ENCODE measurements around the gene PHACTR2.
"Not testable (repeated sequence)": the region's sequence is repeated elsewhere in the genome, so short reads cannot be mapped to it uniquely, and the experiment has no call there.

PHACTR2 gene

DNA sequence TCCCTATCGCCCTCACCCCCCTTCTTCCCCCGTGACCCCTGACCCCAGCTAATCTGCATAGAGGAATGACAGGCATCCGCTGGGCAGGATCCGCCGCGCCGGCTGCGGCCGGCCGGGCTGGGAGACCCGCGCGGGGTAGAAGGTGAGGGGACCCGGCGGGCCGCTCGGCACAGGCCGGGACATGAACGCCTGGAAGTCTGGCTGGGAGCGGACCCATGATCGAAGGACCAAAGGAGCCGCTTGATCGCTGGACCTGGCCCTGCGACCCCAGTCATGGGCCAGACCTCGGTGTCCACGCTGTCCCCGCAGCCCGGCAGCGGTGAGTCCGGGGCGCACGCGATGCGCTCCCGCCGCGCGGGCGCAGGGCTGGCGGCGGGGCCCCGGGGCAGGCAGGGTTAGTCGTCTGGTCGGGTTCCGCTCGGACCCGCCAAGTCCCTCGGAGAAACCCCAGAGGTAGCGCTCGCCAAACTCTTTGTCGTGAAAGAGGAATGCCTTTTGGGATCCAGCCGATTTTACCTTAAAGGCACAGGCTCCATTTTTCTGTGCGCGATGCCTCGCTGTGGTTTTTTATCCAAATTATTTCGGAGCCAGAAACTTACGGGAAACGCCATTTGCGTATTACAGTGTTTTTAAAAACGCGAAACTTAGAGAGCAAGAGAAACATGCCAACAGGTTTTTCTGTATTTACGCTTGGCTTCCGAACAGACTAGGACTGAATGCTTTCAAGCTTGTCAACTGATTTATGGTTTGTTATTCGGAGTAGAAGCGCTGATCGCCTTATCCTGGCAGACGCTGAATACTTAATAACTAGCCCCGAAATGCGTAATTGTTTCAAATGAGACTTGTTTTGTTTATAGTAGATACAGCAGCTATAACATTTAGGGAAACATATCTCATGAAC lies at the start of gene PHACTR2:
TSS of gene PHACTR2 (plus strand) at position 75 of the 901 bp plus-strand sequence. CDS start at position 274, 199 bp downstream.
- H3K27ac ChIP-seq (ENCODE audit: low read depth in 2 of 2, low read length in 2 of 2), result peak within 1 kb of the TSS; percentile 77 to 81
- peak within 1 kb of the TSS; percentile 38 to 78 for H3K9ac ChIP-seq (ENCODE audit: low read depth in 1 of 2, low read length in 2 of 2)
- no peaks in the 10 kb centered on the region for H3K27me3 ChIP-seq (ENCODE audit: control insufficient read depth in 2 of 2, insufficient read depth in 2 of 2, low read length in 2 of 2)
- H3K9me3 ChIP-seq (ENCODE audit: control insufficient read depth in 2 of 2, low read length in 2 of 2), result peaks cover 0 to 4% of the 10 kb centered on the region in 2 donors
- peak within 1 kb of the TSS; percentile 71 to 77 for H3K4me3 ChIP-seq (ENCODE audit: low read length in 2 of 2)
- no peaks in the 10 kb centered on the region for H3K36me3 ChIP-seq (ENCODE audit: control insufficient read depth in 2 of 2, insufficient read depth in 2 of 2, low read length in 2 of 2)
- H3K4me1 ChIP-seq (ENCODE audit: control insufficient read depth in 2 of 2, insufficient read depth in 2 of 2, low read length in 2 of 2), result peaks cover 0 to 6% of the 10 kb centered on the region in 2 donors

DNA sequence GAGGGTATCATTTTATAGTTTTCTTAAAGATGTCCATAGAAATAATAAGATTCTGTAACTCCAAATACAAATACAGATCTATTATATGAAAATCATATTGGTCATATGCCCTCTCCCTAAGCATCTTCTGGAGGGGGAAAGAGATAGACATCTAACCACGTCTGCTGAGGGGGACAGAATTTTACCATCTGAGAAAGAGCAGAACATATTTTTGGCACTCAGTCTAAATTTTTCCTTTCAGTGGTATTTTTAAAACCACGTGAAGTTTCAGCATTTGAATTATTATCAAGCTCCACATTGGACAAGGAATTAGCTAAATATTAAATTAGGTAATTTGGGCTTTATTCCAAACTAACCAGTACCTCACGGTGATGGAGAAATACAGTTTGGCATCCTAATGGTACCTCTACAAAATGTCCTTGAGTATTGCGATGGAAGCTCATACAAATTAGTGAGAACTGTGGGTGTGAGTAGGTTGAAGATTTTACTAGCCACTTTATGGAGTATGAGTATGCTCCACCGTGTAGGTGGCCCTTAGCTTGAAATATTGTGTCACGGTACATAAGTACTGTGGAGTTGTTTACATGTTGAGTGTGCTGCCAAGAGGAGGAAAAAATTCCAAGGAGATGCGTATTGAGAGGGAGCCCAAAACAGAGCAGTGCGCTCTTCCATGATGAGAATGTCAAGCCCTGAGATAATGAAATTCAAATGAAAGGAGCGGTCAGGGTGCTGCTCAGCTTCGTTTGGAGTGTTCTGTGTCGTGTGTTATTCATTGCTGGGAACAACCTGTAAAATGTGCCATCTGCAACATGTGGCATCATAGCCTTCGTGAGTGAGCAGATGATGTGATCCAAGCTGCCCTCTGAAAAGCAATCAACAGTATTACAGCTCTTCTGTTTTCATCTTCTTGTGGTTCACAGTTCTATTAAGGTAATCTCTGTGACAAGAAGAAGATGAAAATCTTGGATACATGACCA lies 48.4 kb upstream of the PHACTR2 start:
- Histone ChIP-seq H3K36me3 (ENCODE audit: control insufficient read depth in 2 of 2, insufficient read depth in 2 of 2, low read length in 2 of 2) (no peaks in the 10 kb centered on the region), H3K27me3 (ENCODE audit: control insufficient read depth in 2 of 2, insufficient read depth in 2 of 2, low read length in 2 of 2) (no peaks in the 10 kb centered on the region), H3K4me3 (ENCODE audit: low read length in 2 of 2) (no peak overlapping the region), H3K4me1 (ENCODE audit: control insufficient read depth in 2 of 2, insufficient read depth in 2 of 2, low read length in 2 of 2) (peaks cover 0 to 3% of the 10 kb centered on the region in 2 donors), H3K27ac (ENCODE audit: low read depth in 2 of 2, low read length in 2 of 2) (no peak overlapping the region), H3K9me3 (ENCODE audit: control insufficient read depth in 2 of 2, low read length in 2 of 2) (no peaks in the 10 kb centered on the region), H3K9ac (ENCODE audit: low read depth in 1 of 2, low read length in 2 of 2) (no peak overlapping the region)

DNA sequence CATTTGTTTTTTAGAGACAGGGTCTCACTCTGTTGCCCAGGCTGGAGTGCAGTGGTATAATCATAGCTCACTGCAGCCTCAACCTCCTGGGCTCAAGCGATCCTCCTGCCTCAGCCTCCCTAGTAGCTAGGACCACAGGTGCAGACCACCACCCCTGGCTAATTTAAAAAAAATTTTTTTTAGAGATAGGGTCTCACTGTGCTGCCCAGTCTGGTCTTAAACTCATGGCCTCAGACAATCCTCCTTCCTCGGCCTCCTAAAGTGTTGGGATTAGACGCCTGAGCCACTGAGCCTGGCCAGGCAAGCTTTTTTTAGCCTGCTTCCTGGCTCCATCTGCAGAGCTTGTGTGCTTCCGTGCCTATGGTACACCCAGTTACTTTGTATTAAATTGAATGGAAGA lies 46.6 kb upstream of the PHACTR2 start:
- H3K4me3 ChIP-seq (ENCODE audit: low read length in 2 of 2); H3K27ac ChIP-seq (ENCODE audit: low read depth in 2 of 2, low read length in 2 of 2); H3K36me3 ChIP-seq (ENCODE audit: control insufficient read depth in 2 of 2, insufficient read depth in 2 of 2, low read length in 2 of 2); H3K27me3 ChIP-seq (ENCODE audit: control insufficient read depth in 2 of 2, insufficient read depth in 2 of 2, low read length in 2 of 2); H3K9me3 ChIP-seq (ENCODE audit: control insufficient read depth in 2 of 2, low read length in 2 of 2); H3K9ac ChIP-seq (ENCODE audit: low read depth in 1 of 2, low read length in 2 of 2); H3K4me1 ChIP-seq (ENCODE audit: control insufficient read depth in 2 of 2, insufficient read depth in 2 of 2, low read length in 2 of 2): not testable (repeated sequence)

DNA sequence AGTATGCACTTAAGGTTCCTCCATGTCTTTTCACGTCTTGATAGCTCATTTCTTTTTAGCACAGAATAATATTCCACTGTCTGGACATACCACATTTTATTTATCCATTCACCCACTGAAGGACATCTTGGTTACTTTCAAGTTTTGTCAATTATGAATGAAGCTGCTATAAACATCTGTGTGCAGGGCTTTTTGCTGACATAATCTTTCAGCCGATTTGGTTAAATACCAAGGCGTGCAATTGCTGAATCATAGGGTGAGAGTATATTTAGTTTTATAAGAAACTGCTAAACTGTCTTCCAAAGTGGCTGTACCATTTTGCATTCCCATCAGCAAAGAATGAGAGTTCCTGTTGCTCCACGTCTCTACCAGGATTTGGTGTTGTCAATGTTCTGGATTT lies 44.9 kb upstream of the PHACTR2 start:
- Histone ChIP-seq H3K9ac (ENCODE audit: low read depth in 1 of 2, low read length in 2 of 2) (no peak overlapping the region), H3K4me3 (ENCODE audit: low read length in 2 of 2) (no peak overlapping the region), H3K27me3 (ENCODE audit: control insufficient read depth in 2 of 2, insufficient read depth in 2 of 2, low read length in 2 of 2) (no peaks in the 10 kb centered on the region), H3K9me3 (ENCODE audit: control insufficient read depth in 2 of 2, low read length in 2 of 2) (no peaks in the 10 kb centered on the region), H3K27ac (ENCODE audit: low read depth in 2 of 2, low read length in 2 of 2) (no peak overlapping the region), H3K4me1 (ENCODE audit: control insufficient read depth in 2 of 2, insufficient read depth in 2 of 2, low read length in 2 of 2) (peaks cover 0 to 3% of the 10 kb centered on the region in 2 donors), H3K36me3 (ENCODE audit: control insufficient read depth in 2 of 2, insufficient read depth in 2 of 2, low read length in 2 of 2) (no peaks in the 10 kb centered on the region)

DNA sequence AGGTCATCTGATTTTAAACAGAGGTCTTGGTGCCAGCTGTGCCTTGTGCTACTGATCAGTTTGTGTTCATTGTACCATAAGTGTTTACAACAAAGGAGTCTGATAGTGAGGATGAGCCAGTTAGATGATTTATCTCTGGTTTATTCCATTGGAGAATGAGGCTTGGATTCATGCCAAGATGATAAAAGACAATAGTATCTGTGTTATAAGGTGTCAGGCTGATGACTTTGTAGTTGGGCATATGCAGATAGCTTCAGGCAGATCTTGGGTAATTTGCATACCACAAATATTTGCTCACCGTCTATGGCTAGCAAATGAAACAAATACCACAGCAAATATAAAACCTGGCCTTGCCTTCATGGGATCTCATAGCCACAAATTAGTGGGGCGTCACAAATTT lies 43.3 kb upstream of the PHACTR2 start:
- no peak overlapping the region for H3K4me3 ChIP-seq (ENCODE audit: low read length in 2 of 2)
- H3K9me3 ChIP-seq (ENCODE audit: control insufficient read depth in 2 of 2, low read length in 2 of 2), result no peaks in the 10 kb centered on the region
- H3K27me3 ChIP-seq (ENCODE audit: control insufficient read depth in 2 of 2, insufficient read depth in 2 of 2, low read length in 2 of 2), result no peaks in the 10 kb centered on the region
- no peak overlapping the region for H3K27ac ChIP-seq (ENCODE audit: low read depth in 2 of 2, low read length in 2 of 2)
- H3K9ac ChIP-seq (ENCODE audit: low read depth in 1 of 2, low read length in 2 of 2), result no peak overlapping the region
- peaks cover 0 to 3% of the 10 kb centered on the region in 2 donors for H3K4me1 ChIP-seq (ENCODE audit: control insufficient read depth in 2 of 2, insufficient read depth in 2 of 2, low read length in 2 of 2)
- no peaks in the 10 kb centered on the region for H3K36me3 ChIP-seq (ENCODE audit: control insufficient read depth in 2 of 2, insufficient read depth in 2 of 2, low read length in 2 of 2)

DNA sequence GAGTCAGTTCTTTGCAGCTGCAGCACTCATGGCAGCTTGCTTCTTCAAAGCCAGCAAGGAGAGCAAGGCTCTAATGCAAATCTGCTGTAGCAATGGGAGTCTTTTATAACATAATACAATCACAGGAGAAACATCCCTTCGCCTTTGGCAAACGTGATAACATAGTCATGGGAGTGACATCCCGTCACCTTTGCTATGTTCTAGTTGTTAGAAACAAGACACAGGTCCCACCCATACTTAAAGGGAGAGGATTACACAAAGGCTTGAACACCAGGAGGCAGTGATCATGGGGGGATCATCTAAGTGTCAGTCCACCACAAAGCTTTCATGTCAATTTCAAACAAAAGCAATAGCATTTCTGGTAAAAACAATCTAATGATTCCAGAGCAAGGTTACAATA lies 40.1 kb upstream of the PHACTR2 start:
- Histone ChIP-seq H3K27me3 (ENCODE audit: control insufficient read depth in 2 of 2, insufficient read depth in 2 of 2, low read length in 2 of 2) (no peaks in the 10 kb centered on the region), H3K27ac (ENCODE audit: low read depth in 2 of 2, low read length in 2 of 2) (no peak overlapping the region), H3K4me3 (ENCODE audit: low read length in 2 of 2) (no peak overlapping the region), H3K4me1 (ENCODE audit: control insufficient read depth in 2 of 2, insufficient read depth in 2 of 2, low read length in 2 of 2) (no peaks in the 10 kb centered on the region), H3K9me3 (ENCODE audit: control insufficient read depth in 2 of 2, low read length in 2 of 2) (no peaks in the 10 kb centered on the region), H3K9ac (ENCODE audit: low read depth in 1 of 2, low read length in 2 of 2) (no peak overlapping the region), H3K36me3 (ENCODE audit: control insufficient read depth in 2 of 2, insufficient read depth in 2 of 2, low read length in 2 of 2) (no peaks in the 10 kb centered on the region)

DNA sequence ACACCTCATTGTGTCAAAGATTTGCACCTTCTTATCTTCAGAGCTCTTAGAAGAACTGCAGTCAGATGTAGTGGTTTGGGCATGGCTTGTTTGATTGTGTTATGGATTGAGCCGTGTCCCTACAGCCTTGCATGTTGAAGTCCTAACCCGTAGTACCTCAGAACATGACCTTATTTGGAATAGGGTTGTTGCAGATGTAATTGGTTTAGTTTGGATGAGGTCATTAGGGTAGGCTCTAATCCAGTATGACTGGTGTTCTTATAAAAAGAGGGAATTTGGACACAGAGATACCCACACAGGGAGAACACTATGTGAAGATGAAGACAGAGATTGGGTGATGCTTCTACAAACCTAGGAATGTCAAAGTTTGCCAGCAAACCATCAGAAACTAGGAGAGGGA lies 35.4 kb upstream of the PHACTR2 start:
- no peak overlapping the region for H3K27ac ChIP-seq (ENCODE audit: low read depth in 2 of 2, low read length in 2 of 2)
- no peaks in the 10 kb centered on the region for H3K9me3 ChIP-seq (ENCODE audit: control insufficient read depth in 2 of 2, low read length in 2 of 2)
- no peak overlapping the region for H3K9ac ChIP-seq (ENCODE audit: low read depth in 1 of 2, low read length in 2 of 2)
- H3K27me3 ChIP-seq (ENCODE audit: control insufficient read depth in 2 of 2, insufficient read depth in 2 of 2, low read length in 2 of 2), result no peaks in the 10 kb centered on the region
- no peaks in the 10 kb centered on the region for H3K4me1 ChIP-seq (ENCODE audit: control insufficient read depth in 2 of 2, insufficient read depth in 2 of 2, low read length in 2 of 2)
- H3K36me3 ChIP-seq (ENCODE audit: control insufficient read depth in 2 of 2, insufficient read depth in 2 of 2, low read length in 2 of 2), result no peaks in the 10 kb centered on the region
- H3K4me3 ChIP-seq (ENCODE audit: low read length in 2 of 2), result no peak overlapping the region

DNA sequence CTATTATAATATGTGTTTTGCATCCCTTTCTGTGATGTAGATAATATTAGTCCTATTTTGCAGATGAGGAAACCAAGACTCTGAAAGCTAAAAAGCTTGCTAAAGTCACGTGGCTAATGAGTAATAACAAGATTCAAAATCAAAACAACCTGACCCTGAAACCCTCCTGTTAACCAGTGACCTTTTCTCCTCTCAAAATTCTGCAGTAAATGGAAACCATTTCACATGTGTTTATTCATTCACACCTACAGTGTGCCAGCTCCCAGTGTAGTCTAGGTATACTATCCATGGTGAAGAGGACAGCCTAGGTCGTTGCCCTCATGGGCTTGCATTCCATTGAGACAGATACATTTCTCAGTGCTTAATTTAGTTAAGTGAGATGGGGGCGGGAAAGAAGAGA lies 30.6 kb upstream of the PHACTR2 start:
- Histone ChIP-seq H3K9me3 (ENCODE audit: control insufficient read depth in 2 of 2, low read length in 2 of 2) (no peaks in the 10 kb centered on the region), H3K36me3 (ENCODE audit: control insufficient read depth in 2 of 2, insufficient read depth in 2 of 2, low read length in 2 of 2) (no peaks in the 10 kb centered on the region), H3K27me3 (ENCODE audit: control insufficient read depth in 2 of 2, insufficient read depth in 2 of 2, low read length in 2 of 2) (no peaks in the 10 kb centered on the region)

DNA sequence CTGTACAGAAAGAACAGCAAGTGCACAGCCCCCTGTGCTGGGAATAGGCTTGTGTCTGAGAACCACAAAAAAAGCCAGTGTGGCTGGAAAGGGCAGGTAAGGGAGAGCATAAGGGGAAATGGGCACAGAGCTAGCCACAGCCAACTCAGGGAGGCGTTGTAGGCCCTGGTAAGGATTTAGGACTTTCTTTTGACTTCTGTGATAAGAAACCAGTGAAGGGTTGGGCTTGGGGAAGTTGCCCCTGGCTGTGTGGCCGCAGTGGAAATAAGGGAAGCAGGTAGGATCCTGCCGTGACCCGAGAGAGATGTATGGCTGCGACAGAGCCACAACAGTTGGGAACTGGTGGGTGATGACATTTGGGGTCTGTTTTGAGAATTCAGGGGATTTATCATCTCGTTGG lies 30.0 kb upstream of the PHACTR2 start:
- no peak overlapping the region for H3K4me3 ChIP-seq (ENCODE audit: low read length in 2 of 2)
- no peaks in the 10 kb centered on the region for H3K9me3 ChIP-seq (ENCODE audit: control insufficient read depth in 2 of 2, low read length in 2 of 2)
- peaks cover 0 to 4% of the 10 kb centered on the region in 2 donors for H3K4me1 ChIP-seq (ENCODE audit: control insufficient read depth in 2 of 2, insufficient read depth in 2 of 2, low read length in 2 of 2)
- H3K36me3 ChIP-seq (ENCODE audit: control insufficient read depth in 2 of 2, insufficient read depth in 2 of 2, low read length in 2 of 2), result no peaks in the 10 kb centered on the region
- no peaks in the 10 kb centered on the region for H3K27me3 ChIP-seq (ENCODE audit: control insufficient read depth in 2 of 2, insufficient read depth in 2 of 2, low read length in 2 of 2)
- no peak overlapping the region for H3K27ac ChIP-seq (ENCODE audit: low read depth in 2 of 2, low read length in 2 of 2)
- H3K9ac ChIP-seq (ENCODE audit: low read depth in 1 of 2, low read length in 2 of 2), result no peak overlapping the region

More for the DNA sequence above, 30.6 kb upstream of the PHACTR2 start:
- Histone ChIP-seq H3K4me3 (ENCODE audit: low read length in 2 of 2) (no peak overlapping the region), H3K4me1 (ENCODE audit: control insufficient read depth in 2 of 2, insufficient read depth in 2 of 2, low read length in 2 of 2) (no peaks in the 10 kb centered on the region), H3K27ac (ENCODE audit: low read depth in 2 of 2, low read length in 2 of 2) (no peak overlapping the region), H3K9ac (ENCODE audit: low read depth in 1 of 2, low read length in 2 of 2) (no peak overlapping the region)

DNA sequence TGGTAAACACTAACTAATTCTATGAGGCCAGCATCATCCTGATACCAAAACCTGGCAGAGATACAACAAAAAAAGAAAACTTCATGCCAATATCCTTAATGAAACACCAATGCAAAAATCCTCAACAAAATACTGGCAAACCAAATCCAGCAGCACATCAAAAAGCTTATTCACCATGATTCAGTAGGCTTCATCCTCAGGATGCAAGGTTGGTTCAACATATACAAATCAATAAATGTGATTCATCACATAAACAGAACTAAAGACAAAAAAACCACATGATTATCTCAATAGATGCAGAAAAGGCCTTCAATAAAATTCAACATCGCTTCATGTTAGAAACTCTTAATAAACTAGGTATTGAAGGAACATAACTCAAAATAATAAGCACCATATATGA lies 28.4 kb upstream of the PHACTR2 start:
- H3K27ac ChIP-seq (ENCODE audit: low read depth in 2 of 2, low read length in 2 of 2); H3K4me3 ChIP-seq (ENCODE audit: low read length in 2 of 2); H3K36me3 ChIP-seq (ENCODE audit: control insufficient read depth in 2 of 2, insufficient read depth in 2 of 2, low read length in 2 of 2); H3K9ac ChIP-seq (ENCODE audit: low read depth in 1 of 2, low read length in 2 of 2); H3K9me3 ChIP-seq (ENCODE audit: control insufficient read depth in 2 of 2, low read length in 2 of 2); H3K4me1 ChIP-seq (ENCODE audit: control insufficient read depth in 2 of 2, insufficient read depth in 2 of 2, low read length in 2 of 2); H3K27me3 ChIP-seq (ENCODE audit: control insufficient read depth in 2 of 2, insufficient read depth in 2 of 2, low read length in 2 of 2): not testable (repeated sequence)
